Fibroblast of lung (primary cell): ENCODE data around the gene LBHD1. TPM values are rescaled to one million over a fixed set of nuclear protein-coding genes. Genes with fewer than 3 reads are reported as not detected.

ENCODE experiments used
- DNase-seq, 2 donors: peaks; one replicate each; pipeline versions ENCODE4 v3.0.0 to v3.0.0-alpha.2; 2010; ENCODE audit warnings: low read depth in 2 of 2
- H2AFZ ChIP-seq: 2 replicates; pipeline ENCODE4 v1.5.1; 2012; ENCODE audit warnings: low read length, control low read depth, inconsistent platforms
- H3K27ac ChIP-seq: 2 replicates; pipeline ENCODE4 v1.5.1; 2011; ENCODE audit warnings: low read length, control low read depth; ENCODE audit not compliant: insufficient read depth
- H3K27me3 ChIP-seq: 2 replicates; pipeline ENCODE4 v1.5.1; 2011; ENCODE audit warnings: mild to moderate bottlenecking, low read length; ENCODE audit not compliant: control insufficient read depth, insufficient read depth
- H3K36me3 ChIP-seq: 2 replicates; pipeline ENCODE4 v1.5.1; 2011; ENCODE audit warnings: low read length; ENCODE audit not compliant: control insufficient read depth, insufficient read depth
- H3K4me1 ChIP-seq: 2 replicates; pipeline ENCODE4 v1.5.1; 2011; ENCODE audit warnings: low read length; ENCODE audit not compliant: control insufficient read depth, insufficient read depth; ENCODE audit errors: extremely low read depth
- H3K4me2 ChIP-seq: 2 replicates; pipeline ENCODE4 v1.5.1; 2011; ENCODE audit warnings: low read length, control low read depth; ENCODE audit not compliant: insufficient read depth; ENCODE audit errors: extremely low read depth
- H3K4me3 ChIP-seq, 4 experiments: fragments of 200-600 bp in 1 of 4; sonication (generic) in 1 of 4; replicated peaks in 1 of 4; 2 replicates each; pipeline ENCODE4 v1.5.1; 2011 to 2016; ENCODE audit warnings: low read length in 4 of 4, low read depth in 3 of 4, mild to moderate bottlenecking in 3 of 4, control low read depth in 2 of 4, inconsistent platforms in 1 of 4, mixed read lengths in 1 of 4; ENCODE audit not compliant: insufficient read depth in 1 of 4; ENCODE audit errors: control extremely low read depth in 1 of 4
- H3K79me2 ChIP-seq: 2 replicates; pipeline ENCODE4 v1.5.1; 2012; ENCODE audit warnings: mild to moderate bottlenecking, low read length, inconsistent platforms; ENCODE audit not compliant: control insufficient read depth, insufficient read depth
- H3K9ac ChIP-seq: 2 replicates; pipeline ENCODE4 v1.5.1; 2011; ENCODE audit warnings: mild to moderate bottlenecking, low read length, control low read depth; ENCODE audit not compliant: insufficient read depth
- H3K9me3 ChIP-seq: 2 replicates; pipeline ENCODE4 v1.5.1; 2012; ENCODE audit warnings: low read depth, low read length; ENCODE audit not compliant: control insufficient read depth, insufficient read depth
- H4K20me1 ChIP-seq: 2 replicates; pipeline ENCODE4 v1.5.1; 2011; ENCODE audit warnings: low read length; ENCODE audit not compliant: control insufficient read depth, insufficient read depth; ENCODE audit errors: extremely low read depth
- CTCF ChIP-seq, 2 donors: IDR thresholded peaks in 1 of 2; conservative IDR thresholded peaks in 1 of 2; 1 replicate in 1 of 2; 2 replicates in 1 of 2; pipeline ENCODE4 v1.5.1; 2011 to 2012; ENCODE audit warnings: low read length in 2 of 2, control low read depth in 1 of 2, inconsistent platforms in 1 of 2, low read depth in 1 of 2, mild to moderate bottlenecking in 1 of 2
- EZH2 ChIP-seq: IDR thresholded peaks from 2 replicates; pipeline ENCODE4 v1.5.1; 2012; ENCODE audit warnings: low read length, control low read depth, mild to moderate bottlenecking; ENCODE audit errors: missing control alignments
- polyA plus RNA-seq, 2 donors: library from polyadenylated mRNA; depleted of rRNA in 1 of 2; stranded (reverse) in 1 of 2; unstranded in 1 of 2; fragments of >200 nt; gene quantifications; 2 replicates each; pipeline ENCODE4 v1.2.1, GENCODE V29; 2011 to 2012; ENCODE audit warnings: missing spikeins in 1 of 2
- total RNA-seq: library from RNA; depleted of rRNA; stranded (reverse); fragments of >200 nt; gene quantifications from 2 replicates; pipeline ENCODE4 v1.2.1, GENCODE V29; 2014

Gene LBHD1
- total and polyA plus RNA-seq, 2 donors (not counting 1 experiment from before 2014, with no cell fraction given), result 3.4 to 4.5 TPM

GRCh38 chr11:62614275-62614674 is 57.8 kb downstream of the LBHD1 start:
- no peak overlapping the region for H3K27ac ChIP-seq
- H3K27me3 ChIP-seq, result no peaks in the 10 kb centered on the region
- no peak overlapping the region for H3K4me2 ChIP-seq
- H2AFZ ChIP-seq, result no peak overlapping the region
- H4K20me1 ChIP-seq, result no peaks in the 10 kb centered on the region
- TF ChIP-seq EZH2, result no peak
- TF ChIP-seq CTCF (conservative IDR thresholded peaks at IDR 0.05 in 1 of 2, IDR thresholded peaks at IDR 0.05 in 1 of 2; ENCODE audit: low read depth in 1 of 2, low read length in 2 of 2), result no peak
- H3K4me1 ChIP-seq, result peaks cover 12% of the 10 kb centered on the region
- peaks cover 8% of the 10 kb centered on the region for H3K36me3 ChIP-seq
- no peaks in the 10 kb centered on the region for H3K9me3 ChIP-seq
- no peaks in the 10 kb centered on the region for H3K79me2 ChIP-seq
- no peak for DNase-seq
- no peak overlapping the region for H3K9ac ChIP-seq
- H3K4me3 ChIP-seq, result no peak overlapping the region

- peaks cover 11% of the 10 kb centered on the region for H3K36me3 ChIP-seq
- peaks cover 12% of the 10 kb centered on the region for H3K4me1 ChIP-seq
- H3K79me2 ChIP-seq, result no peaks in the 10 kb centered on the region
- no peaks in the 10 kb centered on the region for H4K20me1 ChIP-seq
- peak overlapping the region; percentile 32 for H3K4me2 ChIP-seq
- DNase-seq, result no peak
- H3K9me3 ChIP-seq, result no peaks in the 10 kb centered on the region
- no peak overlapping the region for H2AFZ ChIP-seq
- peak overlapping the region; percentile 37 for H3K9ac ChIP-seq
- TF ChIP-seq CTCF (conservative IDR thresholded peaks at IDR 0.05 in 1 of 2, IDR thresholded peaks at IDR 0.05 in 1 of 2; ENCODE audit: low read depth in 1 of 2, low read length in 2 of 2), result no peak
- TF ChIP-seq EZH2, result no peak
- peak overlapping the region; percentile 70 for H3K27ac ChIP-seq
- no peaks in the 10 kb centered on the region for H3K27me3 ChIP-seq
- H3K4me3 ChIP-seq, result no peak overlapping the region
Observed at GRCh38 chr11:62613291-62613778, 58.7 kb downstream of the LBHD1 start.

Other genes starting within 250 kb of the LBHD1 start
- 396 and 762 TPM in 2 replicates for gene AHNAK, start 125.5 kb downstream of the LBHD1 start, total RNA-seq
- 209 and 220 TPM in 2 replicates for gene AHNAK, start 125.5 kb downstream of the LBHD1 start, polyA plus RNA-seq
- gene EEF1G, start 98.4 kb downstream of the LBHD1 start, total RNA-seq, result 1,405 and 1,825 TPM in 2 replicates
- gene EEF1G, start 98.4 kb downstream of the LBHD1 start, polyA plus RNA-seq, result 1,308 and 1,333 TPM in 2 replicates
- 6.9 and 7.8 TPM in 2 replicates for gene TUT1, start 80.7 kb downstream of the LBHD1 start, total RNA-seq
- gene TUT1, start 80.7 kb downstream of the LBHD1 start, polyA plus RNA-seq, result 5.5 and 6.8 TPM in 2 replicates
- 117 and 124 TPM in 2 replicates for gene MTA2, start 70.4 kb downstream of the LBHD1 start, total RNA-seq
- gene MTA2, start 70.4 kb downstream of the LBHD1 start, polyA plus RNA-seq, result 31.4 and 33.6 TPM in 2 replicates
- gene EML3, start 59.5 kb downstream of the LBHD1 start, total RNA-seq, result 17.5 and 20.5 TPM in 2 replicates
- gene EML3, start 59.5 kb downstream of the LBHD1 start, polyA plus RNA-seq, result 17.8 and 22.6 TPM in 2 replicates
- gene ROM1, start 59.0 kb downstream of the LBHD1 start, total RNA-seq, result 8.5 and 9.9 TPM in 2 replicates
- 1.7 and 3.0 TPM in 2 replicates for gene ROM1, start 59.0 kb downstream of the LBHD1 start, polyA plus RNA-seq
- gene B3GAT3, start 50.3 kb downstream of the LBHD1 start, total RNA-seq, result 29.1 and 30.8 TPM in 2 replicates
- 15.9 and 17.6 TPM in 2 replicates for gene B3GAT3, start 50.3 kb downstream of the LBHD1 start, polyA plus RNA-seq
- gene GANAB, start 25.7 kb downstream of the LBHD1 start, total RNA-seq, result 167 and 279 TPM in 2 replicates
- 328 and 368 TPM in 2 replicates for gene GANAB, start 25.7 kb downstream of the LBHD1 start, polyA plus RNA-seq
- gene INTS5, start 19.0 kb downstream of the LBHD1 start, total RNA-seq, result 16.4 and 16.7 TPM in 2 replicates
- 9.4 and 13.2 TPM in 2 replicates for gene INTS5, start 19.0 kb downstream of the LBHD1 start, polyA plus RNA-seq
- gene C11orf98, start 7.1 kb downstream of the LBHD1 start, total RNA-seq, result 25.4 and 33.4 TPM in 2 replicates
- 38.2 and 64.8 TPM in 2 replicates for gene C11orf98, start 7.1 kb downstream of the LBHD1 start, polyA plus RNA-seq
- 8.4 and 9.8 TPM in 2 replicates for gene CSKMT, start 7.0 kb downstream of the LBHD1 start, total RNA-seq
- 2.6 and 2.9 TPM in 2 replicates for gene CSKMT, start 7.0 kb downstream of the LBHD1 start, polyA plus RNA-seq
- gene UQCC3, start 594 bp downstream of the LBHD1 start, total RNA-seq, result 12.1 and 14.0 TPM in 2 replicates
- gene UQCC3, start 594 bp downstream of the LBHD1 start, polyA plus RNA-seq, result 4.7 and 7.3 TPM in 2 replicates
- gene UBXN1, start 6.8 kb upstream of the LBHD1 start, total RNA-seq, result 143 and 229 TPM in 2 replicates
- 76.4 and 88.6 TPM in 2 replicates for gene UBXN1, start 6.8 kb upstream of the LBHD1 start, polyA plus RNA-seq
- 13.4 and 31.5 TPM in 2 replicates for gene LRRN4CL, start 17.3 kb upstream of the LBHD1 start, total RNA-seq
- 7.9 and 12.7 TPM in 2 replicates for gene LRRN4CL, start 17.3 kb upstream of the LBHD1 start, polyA plus RNA-seq
- gene BSCL2, start 35.2 kb upstream of the LBHD1 start, total RNA-seq, result 37.8 and 62.1 TPM in 2 replicates
- 35.5 and 54.0 TPM in 2 replicates for gene BSCL2, start 35.2 kb upstream of the LBHD1 start, polyA plus RNA-seq
- gene GNG3, start 35.4 kb upstream of the LBHD1 start, total RNA-seq, result not detected in 2 replicates
- gene GNG3, start 35.4 kb upstream of the LBHD1 start, polyA plus RNA-seq, result 0.07 TPM in 1 of 2 replicates, not detected in the other
- gene HNRNPUL2, start 55.2 kb upstream of the LBHD1 start, total RNA-seq, result 9.2 and 14.5 TPM in 2 replicates
- gene HNRNPUL2, start 55.2 kb upstream of the LBHD1 start, polyA plus RNA-seq, result 18.8 and 26.4 TPM in 2 replicates
- gene TTC9C, start 56.2 kb upstream of the LBHD1 start, total RNA-seq, result 32.4 and 44.4 TPM in 2 replicates
- 26.1 and 27.3 TPM in 2 replicates for gene TTC9C, start 56.2 kb upstream of the LBHD1 start, polyA plus RNA-seq
- 13.4 and 14.4 TPM in 2 replicates for gene ZBTB3, start 81.9 kb upstream of the LBHD1 start, total RNA-seq
- 6.2 and 6.8 TPM in 2 replicates for gene ZBTB3, start 81.9 kb upstream of the LBHD1 start, polyA plus RNA-seq
- gene POLR2G, start 89.3 kb upstream of the LBHD1 start, total RNA-seq, result 68.8 and 80.6 TPM in 2 replicates
- 216 and 228 TPM in 2 replicates for gene POLR2G, start 89.3 kb upstream of the LBHD1 start, polyA plus RNA-seq
- gene TAF6L, start 99.1 kb upstream of the LBHD1 start, total RNA-seq, result 16.7 and 18.8 TPM in 2 replicates
- 10.0 and 12.7 TPM in 2 replicates for gene TAF6L, start 99.1 kb upstream of the LBHD1 start, polyA plus RNA-seq
- gene TMEM179B, start 115.1 kb upstream of the LBHD1 start, total RNA-seq, result 27.5 and 41.9 TPM in 2 replicates
- gene TMEM179B, start 115.1 kb upstream of the LBHD1 start, polyA plus RNA-seq, result 64.8 and 69.5 TPM in 2 replicates
- 11.7 and 16.4 TPM in 2 replicates for gene TMEM223, start 119.7 kb upstream of the LBHD1 start, total RNA-seq
- 14.4 and 15.4 TPM in 2 replicates for gene TMEM223, start 119.7 kb upstream of the LBHD1 start, polyA plus RNA-seq
- 14.9 and 17.2 TPM in 2 replicates for gene NXF1, start 133.2 kb upstream of the LBHD1 start, total RNA-seq
- 27.8 and 43.7 TPM in 2 replicates for gene NXF1, start 133.2 kb upstream of the LBHD1 start, polyA plus RNA-seq
- gene STX5, start 159.8 kb upstream of the LBHD1 start, total RNA-seq, result 40.3 and 44.9 TPM in 2 replicates
- 48.7 and 48.9 TPM in 2 replicates for gene STX5, start 159.8 kb upstream of the LBHD1 start, polyA plus RNA-seq
- gene TEX54, start 160.6 kb upstream of the LBHD1 start, total RNA-seq, result not detected in 2 replicates
- gene TEX54, start 160.6 kb upstream of the LBHD1 start, polyA plus RNA-seq, result not detected in 2 replicates
- 85.3 and 86.9 TPM in 2 replicates for gene WDR74, start 167.3 kb upstream of the LBHD1 start, total RNA-seq
- gene WDR74, start 167.3 kb upstream of the LBHD1 start, polyA plus RNA-seq, result 14.8 and 24.0 TPM in 2 replicates
- gene SLC3A2, start 208.6 kb upstream of the LBHD1 start, total RNA-seq, result 344 and 441 TPM in 2 replicates
- gene SLC3A2, start 208.6 kb upstream of the LBHD1 start, polyA plus RNA-seq, result 91.2 and 132 TPM in 2 replicates
- not detected in 2 replicates for gene CHRM1, start 249.1 kb upstream of the LBHD1 start, total RNA-seq
- not detected in 2 replicates for gene CHRM1, start 249.1 kb upstream of the LBHD1 start, polyA plus RNA-seq